Fibroblast of lung (primary cell): ENCODE measurements around the gene ELMO1. TPM values are rescaled to one million over a fixed set of nuclear protein-coding genes. Genes with fewer than 3 reads are reported as not detected.

ENCODE experiments used
- DNase-seq, 2 donors: peaks; one replicate each; pipeline versions ENCODE4 v3.0.0 to v3.0.0-alpha.2; 2010; ENCODE audit warnings: low read depth in 2 of 2
- H2AFZ ChIP-seq: 2 replicates; pipeline ENCODE4 v1.5.1; 2012; ENCODE audit warnings: low read length, control low read depth, inconsistent platforms
- H3K27ac ChIP-seq: 2 replicates; pipeline ENCODE4 v1.5.1; 2011; ENCODE audit warnings: low read length, control low read depth; ENCODE audit not compliant: insufficient read depth
- H3K27me3 ChIP-seq: 2 replicates; pipeline ENCODE4 v1.5.1; 2011; ENCODE audit warnings: mild to moderate bottlenecking, low read length; ENCODE audit not compliant: control insufficient read depth, insufficient read depth
- H3K36me3 ChIP-seq: 2 replicates; pipeline ENCODE4 v1.5.1; 2011; ENCODE audit warnings: low read length; ENCODE audit not compliant: control insufficient read depth, insufficient read depth
- H3K4me1 ChIP-seq: 2 replicates; pipeline ENCODE4 v1.5.1; 2011; ENCODE audit warnings: low read length; ENCODE audit not compliant: control insufficient read depth, insufficient read depth; ENCODE audit errors: extremely low read depth
- H3K4me2 ChIP-seq: 2 replicates; pipeline ENCODE4 v1.5.1; 2011; ENCODE audit warnings: low read length, control low read depth; ENCODE audit not compliant: insufficient read depth; ENCODE audit errors: extremely low read depth
- H3K4me3 ChIP-seq, 4 experiments: fragments of 200-600 bp in 1 of 4; sonication (generic) in 1 of 4; replicated peaks in 1 of 4; 2 replicates each; pipeline ENCODE4 v1.5.1; 2011 to 2016; ENCODE audit warnings: low read length in 4 of 4, low read depth in 3 of 4, mild to moderate bottlenecking in 3 of 4, control low read depth in 2 of 4, inconsistent platforms in 1 of 4, mixed read lengths in 1 of 4; ENCODE audit not compliant: insufficient read depth in 1 of 4; ENCODE audit errors: control extremely low read depth in 1 of 4
- H3K79me2 ChIP-seq: 2 replicates; pipeline ENCODE4 v1.5.1; 2012; ENCODE audit warnings: mild to moderate bottlenecking, low read length, inconsistent platforms; ENCODE audit not compliant: control insufficient read depth, insufficient read depth
- H3K9ac ChIP-seq: 2 replicates; pipeline ENCODE4 v1.5.1; 2011; ENCODE audit warnings: mild to moderate bottlenecking, low read length, control low read depth; ENCODE audit not compliant: insufficient read depth
- H3K9me3 ChIP-seq: 2 replicates; pipeline ENCODE4 v1.5.1; 2012; ENCODE audit warnings: low read depth, low read length; ENCODE audit not compliant: control insufficient read depth, insufficient read depth
- H4K20me1 ChIP-seq: 2 replicates; pipeline ENCODE4 v1.5.1; 2011; ENCODE audit warnings: low read length; ENCODE audit not compliant: control insufficient read depth, insufficient read depth; ENCODE audit errors: extremely low read depth
- EZH2 ChIP-seq: IDR thresholded peaks from 2 replicates; pipeline ENCODE4 v1.5.1; 2012; ENCODE audit warnings: low read length, control low read depth, mild to moderate bottlenecking; ENCODE audit errors: missing control alignments
- polyA plus RNA-seq, 2 donors: library from polyadenylated mRNA; depleted of rRNA in 1 of 2; stranded (reverse) in 1 of 2; unstranded in 1 of 2; fragments of >200 nt; gene quantifications; 2 replicates each; pipeline ENCODE4 v1.2.1, GENCODE V29; 2011 to 2012; ENCODE audit warnings: missing spikeins in 1 of 2
- total RNA-seq: library from RNA; depleted of rRNA; stranded (reverse); fragments of >200 nt; gene quantifications from 2 replicates; pipeline ENCODE4 v1.2.1, GENCODE V29; 2014
- TF ChIP-seq, protein P1 (sequence below), 2 donors: IDR thresholded peaks in 1 of 2; conservative IDR thresholded peaks in 1 of 2; 1 replicate in 1 of 2; 2 replicates in 1 of 2; pipeline ENCODE4 v1.5.1; 2011 to 2012; ENCODE audit warnings: low read length in 2 of 2, control low read depth in 1 of 2, inconsistent platforms in 1 of 2, low read depth in 1 of 2, mild to moderate bottlenecking in 1 of 2

ELMO1 gene
- total and polyA plus RNA-seq, 2 donors (not counting 1 experiment from before 2014, with no cell fraction given), result 0.50 TPM; not detected in 1

DNA sequence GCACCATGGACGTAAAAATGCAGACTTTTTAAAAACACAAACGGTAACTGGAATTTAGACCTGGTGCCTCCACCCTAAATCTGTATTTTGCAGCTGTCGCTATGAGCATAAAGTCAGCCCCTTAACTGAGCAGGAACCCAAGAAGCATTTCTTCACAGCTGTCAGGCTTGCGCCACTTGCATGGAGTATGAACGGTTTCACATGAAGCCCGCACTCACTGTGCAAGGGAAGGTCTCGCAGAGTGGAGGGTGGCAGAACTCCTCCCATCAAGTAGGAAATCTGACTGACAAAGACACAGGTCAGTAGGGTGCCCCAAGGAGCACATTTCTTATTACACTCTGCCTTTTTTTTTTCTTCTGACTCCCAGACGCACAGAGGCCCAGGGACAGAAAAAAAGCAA is 58.5 kb downstream of the ELMO1 start:
- no peak for DNase-seq
- H2AFZ ChIP-seq, result no peak overlapping the region
- H3K9me3 ChIP-seq, result no peaks in the 10 kb centered on the region
- no peaks in the 10 kb centered on the region for H3K79me2 ChIP-seq
- no peak overlapping the region for H3K27ac ChIP-seq
- no peaks in the 10 kb centered on the region for H3K27me3 ChIP-seq
- no peaks in the 10 kb centered on the region for H4K20me1 ChIP-seq
- TF ChIP-seq, protein P1, sequence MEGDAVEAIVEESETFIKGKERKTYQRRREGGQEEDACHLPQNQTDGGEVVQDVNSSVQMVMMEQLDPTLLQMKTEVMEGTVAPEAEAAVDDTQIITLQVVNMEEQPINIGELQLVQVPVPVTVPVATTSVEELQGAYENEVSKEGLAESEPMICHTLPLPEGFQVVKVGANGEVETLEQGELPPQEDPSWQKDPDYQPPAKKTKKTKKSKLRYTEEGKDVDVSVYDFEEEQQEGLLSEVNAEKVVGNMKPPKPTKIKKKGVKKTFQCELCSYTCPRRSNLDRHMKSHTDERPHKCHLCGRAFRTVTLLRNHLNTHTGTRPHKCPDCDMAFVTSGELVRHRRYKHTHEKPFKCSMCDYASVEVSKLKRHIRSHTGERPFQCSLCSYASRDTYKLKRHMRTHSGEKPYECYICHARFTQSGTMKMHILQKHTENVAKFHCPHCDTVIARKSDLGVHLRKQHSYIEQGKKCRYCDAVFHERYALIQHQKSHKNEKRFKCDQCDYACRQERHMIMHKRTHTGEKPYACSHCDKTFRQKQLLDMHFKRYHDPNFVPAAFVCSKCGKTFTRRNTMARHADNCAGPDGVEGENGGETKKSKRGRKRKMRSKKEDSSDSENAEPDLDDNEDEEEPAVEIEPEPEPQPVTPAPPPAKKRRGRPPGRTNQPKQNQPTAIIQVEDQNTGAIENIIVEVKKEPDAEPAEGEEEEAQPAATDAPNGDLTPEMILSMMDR (conservative IDR thresholded peaks at IDR 0.05 in 1 of 2, IDR thresholded peaks at IDR 0.05 in 1 of 2; ENCODE audit: low read depth in 1 of 2, low read length in 2 of 2), result no peak
- TF ChIP-seq EZH2, result no peak
- no peak overlapping the region for H3K9ac ChIP-seq
- no peaks in the 10 kb centered on the region for H3K4me1 ChIP-seq
- H3K4me2 ChIP-seq, result no peak overlapping the region
- no peak overlapping the region for H3K4me3 ChIP-seq
- H3K36me3 ChIP-seq, result no peaks in the 10 kb centered on the region

GRCh38 chr7:37388811-37389210 is 59.9 kb downstream of the ELMO1 start:
- TF ChIP-seq EZH2, result no peak
- TF ChIP-seq, protein P1 (conservative IDR thresholded peaks at IDR 0.05 in 1 of 2, IDR thresholded peaks at IDR 0.05 in 1 of 2; ENCODE audit: low read depth in 1 of 2, low read length in 2 of 2), result no peak
- Histone ChIP-seq H3K9me3 (no peaks in the 10 kb centered on the region), H3K9ac (no peak overlapping the region), H2AFZ (no peak overlapping the region), H3K36me3 (no peaks in the 10 kb centered on the region), H3K4me3 (no peak overlapping the region), H4K20me1 (no peaks in the 10 kb centered on the region), H3K4me2 (no peak overlapping the region), H3K27me3 (no peaks in the 10 kb centered on the region), H3K79me2 (no peaks in the 10 kb centered on the region), H3K4me1 (no peaks in the 10 kb centered on the region), H3K27ac (no peak overlapping the region)
- DNase-seq, result no peak

DNA sequence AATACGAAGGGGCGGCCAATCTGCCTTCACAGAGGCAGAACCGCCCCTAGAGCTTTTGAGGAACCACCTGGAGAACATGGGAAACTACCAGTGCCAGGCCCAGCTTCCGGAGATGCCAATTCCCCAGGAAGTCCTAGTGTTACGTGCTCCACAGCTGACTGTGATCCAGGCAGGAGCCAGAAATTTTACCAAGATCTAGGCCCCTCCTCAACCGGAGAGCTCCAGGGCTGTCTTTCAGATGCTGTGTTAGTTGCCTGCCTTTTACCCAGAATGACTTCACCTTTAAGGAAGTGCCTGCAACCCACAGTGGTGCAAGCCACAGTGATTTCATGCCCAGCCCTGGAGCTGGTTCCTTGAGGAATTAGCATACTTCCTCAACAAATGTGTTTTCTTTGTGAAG is 62.9 kb downstream of the ELMO1 start:
- Histone ChIP-seq H3K36me3 (no peaks in the 10 kb centered on the region), H3K9me3 (no peaks in the 10 kb centered on the region), H2AFZ (no peak overlapping the region), H3K4me3 (no peak overlapping the region), H3K4me1 (no peaks in the 10 kb centered on the region), H3K27me3 (no peaks in the 10 kb centered on the region), H3K4me2 (no peak overlapping the region), H3K27ac (no peak overlapping the region), H3K79me2 (no peaks in the 10 kb centered on the region), H4K20me1 (no peaks in the 10 kb centered on the region), H3K9ac (no peak overlapping the region)
- TF ChIP-seq, protein P1 (conservative IDR thresholded peaks at IDR 0.05 in 1 of 2, IDR thresholded peaks at IDR 0.05 in 1 of 2; ENCODE audit: low read depth in 1 of 2, low read length in 2 of 2), result no peak
- no peak for TF ChIP-seq EZH2
- DNase-seq, result no peak
